ENCODE measurements around the gene BCAM. TPM values are rescaled to one million over a fixed set of nuclear protein-coding genes. Genes with fewer than 3 reads are reported as not detected.
"Not testable (repeated sequence)": the region's sequence is repeated elsewhere in the genome, so short reads cannot be mapped to it uniquely, and the experiment has no call there.

The BCAM gene
- total and polyA plus RNA-seq, 10 of the 15 experiments (the other 5 are each of a cell fraction or from before 2014, with no cell fraction given) = 0.10 to 0.64 TPM; not detected in 8

DNA sequence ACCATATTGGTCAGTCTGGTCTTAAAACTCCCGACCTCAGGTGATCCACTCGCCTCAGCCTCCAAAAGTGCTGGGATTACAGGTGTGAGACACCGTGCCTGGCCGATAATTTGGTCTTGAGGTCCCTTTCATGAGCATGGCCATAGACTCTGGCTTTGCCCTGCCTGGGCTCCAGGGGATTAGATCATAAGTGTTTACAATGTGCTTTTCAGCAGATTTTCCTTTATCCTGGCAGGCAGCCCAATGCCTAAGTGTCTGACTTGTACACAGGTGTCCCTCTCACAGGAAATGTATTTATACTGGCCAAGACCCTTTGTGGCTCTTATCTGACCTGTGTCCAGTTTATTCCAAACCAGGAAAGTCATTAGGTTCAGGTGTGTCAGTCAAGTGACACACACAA lies 15.9 kb downstream of the BCAM start:
- SMC1A ChIA-PET (ENCODE audit: uncharacterized antibody, unreplicated experiment) = no interaction called here
- POLR2A ChIA-PET = no interaction called here
- no peak for TF ChIP-seq GATAD2B (conservative IDR thresholded peaks at IDR 0.05; ENCODE audit: low read depth)
- TF ChIP-seq POLR2AphosphoS2 (IDR thresholded peaks at IDR 0.05; ENCODE audit: low read depth, low read length) = no peak
- no peak for TF ChIP-seq CBX5 (IDR thresholded peaks at IDR 0.05; ENCODE audit: low read depth)
- TF ChIP-seq ELK1 (IDR thresholded peaks at IDR 0.05; ENCODE audit: low read depth, low read length) = no peak
- TF ChIP-seq ZNF622 (IDR thresholded peaks at IDR 0.05) = no peak
- no peak for TF ChIP-seq HCFC1 (IDR thresholded peaks at IDR 0.05; ENCODE audit: low read length)
- TF ChIP-seq HDAC6 (IDR thresholded peaks at IDR 0.05; ENCODE audit: unreplicated experiment) = no peak
- H4K20me1 ChIP-seq (ENCODE audit: control insufficient read depth, insufficient read depth) = no peaks in the 10 kb centered on the region
- in situ Hi-C loops (cut with MboI) (no loop called here), intact Hi-C loops (cut with micrococcal nuclease; ENCODE audit: unreplicated experiment) (no loop called here)
- FAIRE-seq = no peak
- H3K4me3 ChIP-seq = no peak overlapping the region
- H3K36me3 ChIP-seq (ENCODE audit: control insufficient read depth in 2 of 2, insufficient read depth in 2 of 2, low read length in 1 of 2) = no peaks in the 10 kb centered on the region
- no peak overlapping the region for H3K9ac ChIP-seq (ENCODE audit: control insufficient read depth, insufficient read depth, low read length)
- no peak for DNase-seq (ENCODE audit: low read depth, low spot score)
- H3K27me3 ChIP-seq (replicated peaks in 1 of 2; ENCODE audit: control insufficient read depth in 2 of 2, insufficient read depth in 2 of 2, low read length in 1 of 2) = 0 out of 4 replicates have a peak, but pooled peaks cover 0 to 1% of the 10 kb centered on the region in 2 experiments
- no peak for ATAC-seq
- no peaks in the 10 kb centered on the region for H3K9me3 ChIP-seq (replicated peaks; ENCODE audit: control insufficient read depth, insufficient read depth, low read length)
- RAD21 ChIA-PET (ENCODE audit: unreplicated experiment) = no interaction called here
- H3K4me1 ChIP-seq (ENCODE audit: control insufficient read depth, insufficient read depth, low read length) = no peaks in the 10 kb centered on the region
- no TSS peak for BruUV-seq (replicated peaks)
- no peak overlapping the region for H3K27ac ChIP-seq (ENCODE audit: control insufficient read depth, insufficient read depth)
- no peak overlapping the region for H3K4me2 ChIP-seq (ENCODE audit: control insufficient read depth, insufficient read depth)
- no peak overlapping the region for H2AFZ ChIP-seq (ENCODE audit: control insufficient read depth, low read depth, low read length)
- no peaks in the 10 kb centered on the region for H3K79me2 ChIP-seq (ENCODE audit: control insufficient read depth, insufficient read depth, low read length)
- WGBS (ENCODE audit: insufficient coverage, insufficient replicate concordance, low lambda C conversion rate, missing lambda C conversion rate) = 8% methylated on average over 4 of the region's 4 CpGs
- CTCF ChIA-PET = no interaction called here

DNA sequence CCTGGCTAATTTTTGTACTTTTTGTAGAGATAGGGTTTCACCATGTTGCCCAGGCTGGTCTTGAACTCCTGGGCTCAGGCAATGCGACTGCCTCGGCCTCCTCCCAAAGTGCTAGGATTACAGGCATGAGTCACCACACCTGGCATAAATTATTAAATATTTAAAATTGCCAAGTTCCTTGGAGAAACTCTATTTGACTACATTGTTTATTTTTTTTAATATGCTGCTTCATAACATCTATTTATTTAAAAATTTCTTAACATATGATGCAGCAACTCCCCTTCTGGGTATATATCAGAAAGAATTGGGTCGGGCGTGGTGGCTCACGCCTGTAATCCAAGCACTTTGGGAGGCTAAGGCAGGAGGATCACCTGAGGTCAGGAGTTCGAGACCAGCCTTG lies 24.0 kb downstream of the BCAM start:
- H3K27me3 ChIP-seq (replicated peaks in 1 of 2; ENCODE audit: control insufficient read depth in 2 of 2, insufficient read depth in 2 of 2, low read length in 1 of 2); H3K9ac ChIP-seq (ENCODE audit: control insufficient read depth, insufficient read depth, low read length); H3K79me2 ChIP-seq (ENCODE audit: control insufficient read depth, insufficient read depth, low read length); POLR2A ChIA-PET; H3K36me3 ChIP-seq (ENCODE audit: control insufficient read depth in 2 of 2, insufficient read depth in 2 of 2, low read length in 1 of 2); in situ Hi-C loops (cut with MboI); DNase-seq (ENCODE audit: low read depth, low spot score); CTCF ChIA-PET; H3K9me3 ChIP-seq (replicated peaks; ENCODE audit: control insufficient read depth, insufficient read depth, low read length); H4K20me1 ChIP-seq (ENCODE audit: control insufficient read depth, insufficient read depth); intact Hi-C loops (cut with micrococcal nuclease; ENCODE audit: unreplicated experiment); H3K27ac ChIP-seq (ENCODE audit: control insufficient read depth, insufficient read depth); FAIRE-seq; ATAC-seq; H3K4me3 ChIP-seq; RAD21 ChIA-PET (ENCODE audit: unreplicated experiment); H3K4me2 ChIP-seq (ENCODE audit: control insufficient read depth, insufficient read depth); H3K4me1 ChIP-seq (ENCODE audit: control insufficient read depth, insufficient read depth, low read length); H2AFZ ChIP-seq (ENCODE audit: control insufficient read depth, low read depth, low read length); SMC1A ChIA-PET (ENCODE audit: uncharacterized antibody, unreplicated experiment); BruUV-seq (replicated peaks): not testable (repeated sequence)
- WGBS (ENCODE audit: insufficient coverage, insufficient replicate concordance, low lambda C conversion rate, missing lambda C conversion rate) = 42% methylated on average over 6 of the region's 6 CpGs

DNA sequence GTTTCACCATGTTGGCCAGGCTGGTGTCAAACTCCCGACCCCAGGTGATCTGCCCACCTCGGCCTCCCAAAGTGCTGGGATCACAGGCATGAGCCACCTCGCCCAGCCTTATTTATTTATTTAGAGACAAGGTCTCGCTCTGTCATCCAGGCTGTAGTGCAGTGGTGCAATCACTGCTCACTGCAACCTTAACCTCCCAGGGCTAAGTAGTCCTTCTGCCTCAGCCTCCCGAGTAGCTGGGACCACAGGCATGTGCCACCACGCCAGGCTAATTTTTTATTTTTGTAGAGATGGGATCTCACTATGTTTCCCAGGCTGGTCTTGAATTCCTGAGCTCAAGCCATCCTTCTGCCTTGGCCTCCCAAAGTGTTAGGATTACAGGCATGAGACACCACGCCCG lies 25.5 kb downstream of the BCAM start:
- H4K20me1 ChIP-seq (ENCODE audit: control insufficient read depth, insufficient read depth); H3K9me3 ChIP-seq (replicated peaks; ENCODE audit: control insufficient read depth, insufficient read depth, low read length); H3K27ac ChIP-seq (ENCODE audit: control insufficient read depth, insufficient read depth); H3K36me3 ChIP-seq (ENCODE audit: control insufficient read depth in 2 of 2, insufficient read depth in 2 of 2, low read length in 1 of 2); in situ Hi-C loops (cut with MboI); H3K27me3 ChIP-seq (replicated peaks in 1 of 2; ENCODE audit: control insufficient read depth in 2 of 2, insufficient read depth in 2 of 2, low read length in 1 of 2); DNase-seq (ENCODE audit: low read depth, low spot score); H3K4me1 ChIP-seq (ENCODE audit: control insufficient read depth, insufficient read depth, low read length); ATAC-seq; H3K4me2 ChIP-seq (ENCODE audit: control insufficient read depth, insufficient read depth); H2AFZ ChIP-seq (ENCODE audit: control insufficient read depth, low read depth, low read length); BruUV-seq (replicated peaks); H3K4me3 ChIP-seq; RAD21 ChIA-PET (ENCODE audit: unreplicated experiment); intact Hi-C loops (cut with micrococcal nuclease; ENCODE audit: unreplicated experiment); POLR2A ChIA-PET; H3K9ac ChIP-seq (ENCODE audit: control insufficient read depth, insufficient read depth, low read length); FAIRE-seq; SMC1A ChIA-PET (ENCODE audit: uncharacterized antibody, unreplicated experiment); H3K79me2 ChIP-seq (ENCODE audit: control insufficient read depth, insufficient read depth, low read length): not testable (repeated sequence)
- CTCF ChIA-PET = interaction anchor here (1.4 kb wide), 1 partner anchor 50 kb away, joined by 3 read pairs; no protein-coding TSS in a partner anchor
- 23% methylated on average over 8 of the region's 8 CpGs for WGBS (ENCODE audit: insufficient coverage, insufficient replicate concordance, low lambda C conversion rate, missing lambda C conversion rate)
